Esophagus squamous epithelium (tissue), 5 donors: ENCODE data around the gene C1QTNF8. TPM values are rescaled to one million over a fixed set of nuclear protein-coding genes. Genes with fewer than 3 reads are reported as not detected.

Experiments used
- DNase-seq: peaks from one replicate; lab custom pipeline; 2025; lab: John Stamatoyannopoulos, UW
- H3K27ac ChIP-seq, 4 donors: fragments of 200-600 bp; sonication (generic); one replicate each; pipeline ENCODE4 v1.5.1; 2016 to 2019; ENCODE audit warnings: mild to moderate bottlenecking in 1 of 4
- H3K27me3 ChIP-seq, 4 donors: fragments of 200-600 bp; sonication (generic); 1 replicate in 3 of 4; 2 replicates in 1 of 4; pipeline versions ENCODE4 v1.5.1 to v1.6.0; 2017 to 2021; ENCODE audit warnings: antibody characterized with exemption in 1 of 4
- H3K36me3 ChIP-seq, 3 donors: fragments of 200-600 bp; sonication (generic); one replicate each; pipeline ENCODE4 v1.5.1; 2016 to 2019
- H3K4me1 ChIP-seq, 3 donors: fragments of 200-600 bp; sonication (generic); one replicate each; pipeline ENCODE4 v1.5.1; 2017 to 2019
- H3K4me3 ChIP-seq, 4 donors: fragments of 200-600 bp; sonication (generic); 1 replicate in 3 of 4; 2 replicates in 1 of 4; pipeline ENCODE4 v1.5.1; 2016 to 2019; ENCODE audit warnings: mild to moderate bottlenecking in 2 of 4, moderate library complexity in 1 of 4
- H3K9me3 ChIP-seq, 3 donors: fragments of 200-600 bp; sonication (generic); one replicate each; pipeline ENCODE4 v1.5.1; 2016 to 2019
- CTCF ChIP-seq, 6 experiments: fragments of 450-650 bp in 4 of 6; fragments of 200-600 bp in 2 of 6; sonication (generic) in 2 of 6; IDR thresholded peaks; one replicate each; pipeline ENCODE4 v1.5.1; 2016 to 2019; ENCODE audit warnings: antibody characterized with exemption in 6 of 6, mild to moderate bottlenecking in 4 of 6, moderate library complexity in 4 of 6
- POLR2A ChIP-seq, 4 donors: fragments of 450-650 bp; IDR thresholded peaks; one replicate each; pipeline ENCODE4 v1.6.1; 2017; ENCODE audit warnings: antibody characterized with exemption in 4 of 4, mild to moderate bottlenecking in 4 of 4, moderate library complexity in 3 of 4
- WGBS, 2 donors: methylation state at CpG; one replicate each; pipeline ENCODE4 v1.1.5; 2018; 5-methylcytosine and 5-hydroxymethylcytosine counted together
- intact Hi-C: fragments of 100-400 bp; cut with DNase I; formaldehyde crosslinking; loops from one replicate; pipeline ENCODE4 v1.15.0; 2022
- total RNA-seq, 4 donors: library from RNA; depleted of rRNA; stranded (reverse); fragments of >200 nt; gene quantifications; one replicate each; pipeline ENCODE4 v1.1.0, GENCODE V29; 2016
- donor health status: DM: yes; HTN: yes; CAD: no.

C1QTNF8 gene
- total RNA-seq, 4 donors from 2014 or later: not detected

DNA sequence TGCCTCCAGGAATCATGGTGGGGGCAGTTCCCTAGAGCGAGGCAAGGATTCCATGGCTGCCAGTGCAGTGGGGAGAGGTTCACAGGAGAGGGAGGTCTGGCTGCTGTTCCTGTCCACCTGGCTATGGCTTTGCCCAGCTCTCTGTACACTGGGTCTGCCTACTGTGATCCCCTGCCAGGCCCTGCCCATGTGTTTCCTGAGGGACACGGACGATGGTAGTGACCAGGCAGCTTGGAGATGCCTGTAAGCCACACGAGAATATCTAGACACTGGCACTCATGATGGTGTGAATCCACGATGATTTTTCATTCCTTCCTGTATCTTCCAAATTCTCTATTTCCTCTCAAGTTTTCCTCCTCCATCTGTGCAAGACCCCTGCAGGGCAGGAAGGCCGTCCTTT lies 11.1 kb downstream of the C1QTNF8 start:
- H3K36me3 ChIP-seq: no peaks in the 10 kb centered on the region
- DNase-seq: no peak
- H3K9me3 ChIP-seq: peaks cover 0 to 34% (median 18%) of the 10 kb centered on the region in 3 donors
- peaks cover 18 to 38% (median 22%) of the 10 kb centered on the region in 3 donors for H3K4me1 ChIP-seq
- H3K4me3 ChIP-seq: no peak overlapping the region
- 83 to 96% methylated on average over 4 to 5 of the region's 6 CpGs for WGBS, 2 donors
- no peak overlapping the region for H3K27ac ChIP-seq
- no peak for TF ChIP-seq CTCF (IDR thresholded peaks at IDR 0.05)
- intact Hi-C loops: no loop called here
- peaks cover 0 to 99% (median 12%) of the 10 kb centered on the region in 4 donors for H3K27me3 ChIP-seq

DNA sequence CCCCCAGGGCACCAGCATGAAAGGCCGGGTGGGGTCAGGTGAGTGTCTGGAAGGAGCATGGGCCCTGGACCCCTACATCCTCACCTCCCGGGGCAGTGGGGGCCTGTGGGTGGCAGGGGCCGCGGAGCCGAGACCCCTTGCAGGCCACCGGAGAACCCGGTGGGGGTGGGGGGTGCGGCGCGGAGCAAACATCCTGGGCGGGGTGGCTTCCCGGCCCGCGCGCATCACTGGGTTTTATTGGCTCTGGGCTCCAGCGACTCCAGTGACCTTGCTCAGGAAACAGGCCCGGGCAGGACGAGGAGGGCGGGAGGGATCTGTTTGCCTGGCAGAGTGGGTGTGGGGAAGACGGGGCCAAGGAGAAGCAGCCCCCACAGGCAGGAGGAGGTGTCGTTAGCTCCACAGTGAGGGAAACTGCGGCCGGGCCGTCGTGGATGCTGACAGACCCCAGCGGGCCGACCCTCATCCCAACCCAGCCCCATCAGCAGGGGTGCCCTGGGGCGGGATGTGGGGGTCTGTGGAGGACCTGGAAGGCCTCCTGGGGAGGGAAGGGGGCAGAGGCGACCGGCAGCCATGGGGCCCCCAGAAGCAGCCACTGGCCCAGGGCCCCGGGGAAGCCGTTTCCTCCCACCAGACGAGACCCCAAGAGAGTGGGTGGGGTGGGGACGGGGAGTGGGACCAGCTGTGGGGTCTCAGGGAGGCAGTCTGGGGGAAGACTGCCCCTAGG lies 12.9 kb downstream of the C1QTNF8 start:
- 10 to 24% methylated on average over 4 to 7 of the region's 34 CpGs for WGBS, 2 donors
- peaks cover 0 to 99% (median 3%) of the 10 kb centered on the region in 4 donors for H3K27me3 ChIP-seq
- peak overlapping the region in 1 of 4 donors; percentile 18 for H3K4me3 ChIP-seq
- peaks cover 19 to 35% (median 22%) of the 10 kb centered on the region in 3 donors for H3K4me1 ChIP-seq
- no peak for DNase-seq
- H3K9me3 ChIP-seq: peaks cover 0 to 34% (median 18%) of the 10 kb centered on the region in 3 donors
- intact Hi-C loops: no loop called here
- peak overlapping the region in 2 of 4 donors; percentile 2 to 44 for H3K27ac ChIP-seq
- H3K36me3 ChIP-seq: no peaks in the 10 kb centered on the region
- no peak for TF ChIP-seq POLR2A (IDR thresholded peaks at IDR 0.05)
- TF ChIP-seq CTCF (IDR thresholded peaks at IDR 0.05): no peak

DNA sequence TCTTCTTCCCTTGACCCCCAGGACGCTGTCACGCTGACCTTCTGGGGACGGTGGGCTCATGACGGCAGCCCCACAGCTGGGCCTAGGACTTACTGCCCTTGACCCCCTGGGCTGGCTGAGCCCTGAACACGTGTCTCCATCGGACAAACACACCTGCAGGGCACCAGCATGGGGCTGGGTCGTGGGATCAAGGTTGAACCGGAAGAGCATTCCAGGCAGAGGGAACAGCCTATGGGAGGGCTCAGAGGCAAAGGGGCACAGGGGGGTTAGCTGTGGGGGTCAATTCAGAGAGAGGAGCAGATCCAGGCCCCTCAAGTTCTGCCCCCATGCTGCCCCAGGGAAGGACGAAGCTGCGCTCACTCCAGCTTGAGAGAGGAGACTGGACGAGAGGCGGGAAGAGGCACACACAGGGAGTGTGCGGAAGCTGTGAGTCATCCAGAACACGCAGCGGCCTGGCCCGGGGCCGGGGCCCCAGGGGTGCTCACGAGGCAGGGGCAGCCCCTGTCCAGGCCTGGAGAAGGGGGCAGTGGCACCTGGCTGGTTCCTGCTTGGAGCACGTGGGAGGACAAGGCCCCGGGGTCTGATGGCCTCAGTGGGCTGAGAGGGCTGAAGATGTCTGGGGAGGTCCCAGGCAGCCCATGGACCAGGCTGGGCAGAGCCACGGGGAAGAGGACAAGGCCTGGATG lies 13.6 kb downstream of the C1QTNF8 start:
- Histone ChIP-seq H3K4me1 (peaks cover 19 to 40% (median 23%) of the 10 kb centered on the region in 3 donors), H3K4me3 (peak overlapping the region in 1 of 4 donors; percentile 18), H3K27me3 (peaks cover 0 to 99% (median 3%) of the 10 kb centered on the region in 4 donors), H3K9me3 (peaks cover 0 to 34% (median 18%) of the 10 kb centered on the region in 3 donors), H3K27ac (peak overlapping the region in 2 of 4 donors; percentile 2 to 34), H3K36me3 (no peaks in the 10 kb centered on the region)
- TF ChIP-seq CTCF (IDR thresholded peaks at IDR 0.05) (no peak), POLR2A (IDR thresholded peaks at IDR 0.05) (no peak)
- DNase-seq: no peak
- WGBS, 2 donors: 56 to 75% methylated on average over 5 to 7 of the region's 21 CpGs
- intact Hi-C loops: no loop called here

DNA sequence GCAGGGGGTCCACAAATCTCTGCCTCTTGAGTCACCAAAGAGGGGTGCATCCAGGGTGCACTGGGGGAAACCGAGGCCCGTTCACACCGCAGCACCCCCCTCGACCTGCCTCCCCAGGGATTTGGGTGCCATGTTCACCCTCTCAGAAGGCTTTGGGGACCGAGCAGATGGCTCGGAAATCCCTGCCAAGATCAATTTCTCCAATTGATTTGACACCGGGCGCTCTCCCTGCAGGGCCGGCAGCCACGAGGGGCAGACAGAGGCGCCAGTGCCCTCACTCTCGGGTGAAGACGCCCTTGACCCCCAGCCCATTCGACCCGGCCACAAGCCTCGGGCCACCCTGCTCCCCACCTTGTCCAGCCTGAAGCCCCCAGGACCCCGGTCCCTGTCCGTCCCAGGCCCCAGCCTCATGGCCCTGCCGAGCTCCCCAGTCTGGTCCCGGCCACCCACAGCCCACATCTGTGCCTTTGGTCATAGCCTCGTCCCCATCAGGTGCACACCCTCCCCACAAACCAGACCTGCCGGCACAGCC lies 14.2 kb downstream of the C1QTNF8 start:
- DNase-seq: no peak
- peak overlapping the region in 1 of 4 donors; percentile 32 for H3K27ac ChIP-seq
- peaks cover 0 to 34% (median 18%) of the 10 kb centered on the region in 3 donors for H3K9me3 ChIP-seq
- 73 to 75% methylated on average over 13 to 22 of the region's 22 CpGs for WGBS, 2 donors
- no peaks in the 10 kb centered on the region for H3K36me3 ChIP-seq
- TF ChIP-seq CTCF (IDR thresholded peaks at IDR 0.05): no peak
- TF ChIP-seq POLR2A (IDR thresholded peaks at IDR 0.05): no peak
- no peak overlapping the region for H3K4me3 ChIP-seq
- intact Hi-C loops: no loop called here
- peaks cover 19 to 40% (median 23%) of the 10 kb centered on the region in 3 donors for H3K4me1 ChIP-seq
- H3K27me3 ChIP-seq: peaks cover 0 to 99% (median 5%) of the 10 kb centered on the region in 4 donors
